GM19324 (cell line): Measurements from ENCODE around the gene ZNF574.
"Not testable (repeated sequence)": the region's sequence is repeated elsewhere in the genome, so short reads cannot be mapped to it uniquely, and the experiment has no call there.

Source experiments
- ATAC-seq: cut with Tn5 transposase; IDR thresholded peaks from one replicate; pipeline ENCODE4 v1.9.1; 2021; ENCODE audit warnings: mild to moderate bottlenecking, moderate library complexity; ENCODE audit not compliant: unreplicated experiment, low FRiP score

Gene ZNF574, protein sequence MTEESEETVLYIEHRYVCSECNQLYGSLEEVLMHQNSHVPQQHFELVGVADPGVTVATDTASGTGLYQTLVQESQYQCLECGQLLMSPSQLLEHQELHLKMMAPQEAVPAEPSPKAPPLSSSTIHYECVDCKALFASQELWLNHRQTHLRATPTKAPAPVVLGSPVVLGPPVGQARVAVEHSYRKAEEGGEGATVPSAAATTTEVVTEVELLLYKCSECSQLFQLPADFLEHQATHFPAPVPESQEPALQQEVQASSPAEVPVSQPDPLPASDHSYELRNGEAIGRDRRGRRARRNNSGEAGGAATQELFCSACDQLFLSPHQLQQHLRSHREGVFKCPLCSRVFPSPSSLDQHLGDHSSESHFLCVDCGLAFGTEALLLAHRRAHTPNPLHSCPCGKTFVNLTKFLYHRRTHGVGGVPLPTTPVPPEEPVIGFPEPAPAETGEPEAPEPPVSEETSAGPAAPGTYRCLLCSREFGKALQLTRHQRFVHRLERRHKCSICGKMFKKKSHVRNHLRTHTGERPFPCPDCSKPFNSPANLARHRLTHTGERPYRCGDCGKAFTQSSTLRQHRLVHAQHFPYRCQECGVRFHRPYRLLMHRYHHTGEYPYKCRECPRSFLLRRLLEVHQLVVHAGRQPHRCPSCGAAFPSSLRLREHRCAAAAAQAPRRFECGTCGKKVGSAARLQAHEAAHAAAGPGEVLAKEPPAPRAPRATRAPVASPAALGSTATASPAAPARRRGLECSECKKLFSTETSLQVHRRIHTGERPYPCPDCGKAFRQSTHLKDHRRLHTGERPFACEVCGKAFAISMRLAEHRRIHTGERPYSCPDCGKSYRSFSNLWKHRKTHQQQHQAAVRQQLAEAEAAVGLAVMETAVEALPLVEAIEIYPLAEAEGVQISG

DNA sequence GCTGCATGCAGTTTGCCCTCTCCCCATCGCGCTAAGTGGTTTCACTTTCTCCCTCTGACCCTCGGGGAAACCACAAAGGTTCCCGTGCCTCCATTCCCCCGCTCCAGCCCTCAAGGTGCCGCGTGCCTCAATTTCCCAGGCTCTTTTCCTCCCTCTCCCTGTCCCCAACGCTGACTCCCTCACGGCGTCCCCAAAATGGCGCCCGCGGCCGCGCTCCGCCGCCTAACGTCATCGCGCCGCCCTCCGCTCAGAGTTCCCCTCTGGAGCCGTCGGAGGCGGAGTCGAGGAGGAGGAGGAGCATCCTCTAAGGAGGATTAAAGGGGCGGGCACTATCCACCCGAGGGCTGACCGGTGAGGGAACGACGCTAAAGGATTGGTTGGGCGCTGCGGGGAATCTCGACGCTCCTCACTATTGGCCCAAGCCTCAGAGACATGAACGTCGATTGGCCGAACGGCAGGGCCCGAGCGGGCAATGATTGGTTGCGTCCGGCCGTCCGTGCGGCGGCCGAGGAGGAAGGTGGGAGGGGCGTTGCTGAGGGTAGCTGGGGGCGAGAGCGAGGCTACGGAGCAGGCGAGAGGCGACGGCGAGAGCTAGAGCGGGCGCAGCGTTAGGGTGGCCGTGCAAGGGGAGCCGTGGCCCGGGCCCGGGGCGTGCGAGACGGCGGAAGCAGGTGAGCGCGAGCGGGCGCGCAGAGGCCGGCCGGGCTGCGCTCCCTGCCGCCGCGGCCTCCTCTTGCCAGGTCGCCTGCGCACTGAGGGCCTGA lies at the start of gene ZNF574:
ZNF574 (plus strand) TSS at position 551 of the 764 bp plus-strand sequence. CDS start 2,441 bp downstream, outside the sequence.
- ATAC-seq, result peak; percentile 93

DNA sequence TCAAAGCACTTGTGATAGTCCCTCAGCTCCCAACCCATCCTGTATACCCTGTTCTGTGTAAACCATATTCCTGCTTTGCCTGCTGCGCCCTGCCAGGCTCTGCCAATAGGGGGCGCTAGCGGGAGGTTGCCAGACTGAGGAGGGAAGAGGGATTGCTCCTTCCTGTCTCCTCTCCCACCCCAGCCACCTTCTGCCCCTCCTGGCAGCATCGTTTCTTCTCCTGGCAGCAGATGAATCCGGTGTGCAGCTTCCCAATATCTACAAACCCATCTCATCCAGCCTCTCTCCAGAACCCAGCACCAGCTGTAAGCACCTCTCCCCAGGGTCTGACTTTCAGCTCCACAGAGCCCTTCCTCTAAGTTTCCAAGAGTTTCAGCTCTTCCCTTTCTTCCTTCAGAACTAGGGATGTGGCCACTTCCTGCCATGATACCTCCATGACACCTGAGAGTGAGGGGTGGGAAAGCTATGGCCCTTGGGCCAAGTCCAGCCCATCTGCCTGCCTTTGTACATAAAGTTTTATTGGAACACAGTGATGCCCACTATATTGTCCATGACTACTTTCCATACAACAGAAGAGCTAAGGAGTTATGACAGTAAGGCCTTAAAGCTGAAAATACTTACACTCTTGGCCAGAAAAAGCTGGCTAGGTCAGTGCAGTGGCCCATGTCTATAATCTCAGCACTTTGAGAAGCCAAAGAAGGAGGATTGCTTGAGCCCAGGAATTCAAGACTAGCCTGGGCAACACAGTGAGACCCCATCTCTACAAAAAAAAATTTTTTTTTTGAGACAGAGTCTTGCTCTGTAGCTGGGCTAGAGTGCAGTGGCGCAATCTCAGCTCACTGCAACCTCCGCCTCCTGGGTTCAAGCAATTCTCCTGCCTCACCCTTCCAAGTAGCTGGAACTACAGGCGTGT lies 47.4 kb upstream of the ZNF574 start:
- ATAC-seq, result no peak

DNA sequence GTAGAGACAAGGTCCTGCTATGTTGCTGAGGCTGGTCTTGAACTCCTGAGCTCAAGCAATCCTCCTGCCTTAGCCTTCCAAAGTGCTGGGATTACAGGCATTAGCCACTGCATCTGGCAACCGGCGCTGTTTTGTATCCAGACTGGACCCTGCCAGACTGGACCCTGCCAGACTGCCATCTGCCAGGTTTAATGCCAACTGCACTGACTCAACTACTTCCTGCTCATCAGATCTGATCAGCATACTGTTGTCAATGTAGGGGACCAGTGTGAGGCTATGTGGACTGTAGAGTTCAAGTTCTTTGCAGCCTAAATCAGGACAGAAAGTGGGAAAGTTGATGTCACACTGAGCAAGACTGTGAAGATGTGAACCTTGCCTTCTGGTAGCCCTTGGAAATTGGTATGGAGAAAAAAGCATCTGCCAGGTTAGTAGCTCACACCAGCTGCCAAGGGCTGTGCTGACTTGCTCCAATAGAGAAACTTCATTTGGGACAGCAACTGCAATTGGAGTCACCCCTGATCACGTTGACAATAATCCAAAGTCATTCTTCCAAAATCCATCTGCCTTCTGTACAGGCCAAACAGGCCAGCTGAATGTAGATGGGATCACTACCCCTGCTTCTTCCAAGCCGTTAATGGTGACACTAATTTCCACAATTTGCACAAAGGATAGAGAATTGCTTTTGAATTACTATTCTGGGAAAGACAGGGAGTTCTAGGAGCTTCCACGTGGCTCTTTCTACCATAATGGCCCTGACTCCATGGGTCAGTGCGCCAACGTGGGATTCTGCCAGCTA lies 45.1 kb upstream of the ZNF574 start:
- ATAC-seq, result no peak

DNA sequence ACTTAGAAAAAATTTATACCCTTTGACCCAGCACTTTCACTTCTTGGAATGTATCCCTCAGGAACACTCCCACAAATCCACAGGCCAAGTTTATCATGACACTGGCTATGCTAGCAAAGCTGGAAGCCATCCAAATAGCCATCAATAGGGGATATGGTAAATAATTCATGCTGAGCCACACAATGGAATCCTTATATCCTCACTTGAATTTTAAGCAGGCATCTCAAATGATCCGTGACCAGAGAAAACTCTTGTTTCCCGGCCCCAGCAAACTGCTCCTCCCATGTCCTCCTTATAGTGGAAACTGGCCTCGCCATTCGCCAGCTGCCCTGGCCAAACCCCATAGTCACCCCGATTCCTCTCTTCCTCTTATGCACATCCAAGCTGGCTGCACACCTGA lies 43.5 kb upstream of the ZNF574 start:
- no peak for ATAC-seq

DNA sequence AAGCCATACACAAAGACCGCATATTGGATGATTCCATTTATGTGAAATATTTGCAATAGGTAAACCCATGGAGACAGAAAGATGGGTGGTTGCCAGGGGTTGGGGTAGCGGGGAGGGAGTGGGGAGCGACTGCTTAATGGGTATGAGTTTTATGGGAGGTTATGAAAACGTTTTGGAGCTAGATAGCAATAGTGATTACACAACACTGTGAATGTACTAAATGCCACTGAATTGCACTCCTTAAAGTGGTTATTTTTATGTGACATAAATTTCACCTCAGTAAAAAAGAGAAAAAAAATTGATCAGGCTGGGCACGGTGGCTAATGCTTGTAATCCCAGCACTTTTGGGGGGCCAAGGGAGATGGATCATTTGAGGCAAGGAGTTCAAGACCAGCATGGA lies 42.6 kb upstream of the ZNF574 start:
- ATAC-seq, result no peak

DNA sequence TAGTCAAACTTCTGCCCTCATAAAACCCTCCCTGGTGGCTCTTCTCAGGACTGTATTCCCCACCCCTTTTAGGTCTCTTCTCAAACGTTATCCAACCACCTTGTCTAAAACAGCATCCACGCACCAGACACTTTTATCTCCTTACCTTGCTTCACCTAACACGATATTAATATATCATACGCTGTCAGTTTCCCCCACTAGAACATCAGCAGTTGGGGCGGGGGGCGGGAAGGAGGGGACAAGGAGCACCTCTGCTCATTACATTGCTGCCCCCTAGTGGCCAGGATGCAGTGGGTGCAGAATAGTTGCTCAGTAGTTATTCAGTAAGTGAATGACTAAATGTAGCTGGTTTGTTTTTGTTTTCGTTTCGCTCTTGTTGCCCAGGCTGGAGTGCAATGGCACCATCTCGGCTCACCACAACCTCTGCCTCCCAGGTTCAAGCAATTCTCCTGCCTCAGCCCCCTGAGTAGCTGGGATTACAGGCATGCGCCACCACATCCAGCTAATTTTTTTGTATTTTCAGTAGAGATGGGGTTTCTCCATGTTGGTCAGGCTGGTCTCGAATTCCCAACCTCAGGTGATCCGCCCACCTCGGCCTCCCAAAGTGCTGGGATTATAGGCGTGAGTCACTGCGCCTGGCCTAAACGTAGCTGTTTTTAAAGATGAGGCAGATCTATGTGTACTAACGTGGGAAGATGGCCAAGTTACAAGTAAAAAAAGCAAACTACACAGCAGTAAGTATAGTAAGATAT lies 41.1 kb upstream of the ZNF574 start:
- ATAC-seq, result not testable (repeated sequence)

DNA sequence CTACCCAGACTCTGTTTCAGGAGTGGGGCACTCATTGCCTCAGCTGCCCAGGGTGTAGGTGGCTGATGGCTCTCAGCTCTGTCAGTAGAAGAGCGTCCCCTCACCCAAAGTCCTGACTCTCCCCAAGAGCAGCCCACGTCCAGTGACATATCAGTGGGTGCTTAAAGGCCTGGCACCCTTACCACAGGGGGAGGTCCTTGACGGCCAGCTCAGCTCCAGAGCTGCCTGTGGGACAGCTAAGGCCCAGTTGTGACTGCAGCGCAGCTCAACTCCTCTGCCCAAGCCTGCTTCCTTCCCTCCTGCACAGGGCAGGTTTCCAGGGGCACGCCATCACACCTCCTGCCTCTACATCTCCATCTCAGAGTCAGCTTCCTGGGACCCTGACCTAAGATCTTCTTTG lies 38.3 kb upstream of the ZNF574 start:
- ATAC-seq, result no peak

DNA sequence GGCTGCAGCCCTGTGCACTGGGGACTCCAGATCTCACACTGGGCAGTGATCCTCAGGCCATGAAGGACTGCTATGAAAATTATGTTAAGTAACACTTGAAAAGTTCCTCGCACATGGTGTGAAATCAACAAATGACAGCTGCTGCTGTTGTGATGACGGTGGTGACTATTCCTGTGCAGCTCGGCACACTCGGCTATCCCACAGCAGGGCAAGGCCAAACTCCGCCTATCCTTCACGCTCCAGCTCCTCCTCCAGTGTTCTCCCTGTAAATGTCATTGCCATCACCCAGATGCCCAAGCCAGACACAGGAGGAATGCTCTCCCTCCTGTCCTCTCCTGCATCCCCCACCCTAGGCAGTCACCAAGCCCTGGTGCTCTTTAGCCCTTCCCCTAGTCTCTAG lies 37.3 kb upstream of the ZNF574 start:
- no peak for ATAC-seq

DNA sequence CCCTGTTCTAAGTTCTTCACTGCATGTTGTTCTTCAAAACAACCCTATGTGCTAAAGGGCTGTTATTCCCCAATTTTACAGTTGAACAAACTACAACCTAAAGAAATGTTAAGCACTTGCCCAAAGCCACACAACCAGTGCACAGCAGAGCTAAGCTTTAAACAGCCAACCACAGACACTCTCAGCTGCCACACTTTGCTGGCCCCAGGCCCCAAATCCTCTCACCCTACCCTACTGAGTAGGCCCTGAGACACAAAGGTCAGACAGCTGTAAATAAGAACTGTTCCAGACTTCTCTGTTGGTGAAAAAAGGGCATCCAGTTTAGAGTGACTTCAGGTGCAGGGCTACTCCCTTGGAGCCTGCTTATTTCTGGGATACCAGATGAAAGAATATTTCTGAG lies 35.9 kb upstream of the ZNF574 start:
- no peak for ATAC-seq

DNA sequence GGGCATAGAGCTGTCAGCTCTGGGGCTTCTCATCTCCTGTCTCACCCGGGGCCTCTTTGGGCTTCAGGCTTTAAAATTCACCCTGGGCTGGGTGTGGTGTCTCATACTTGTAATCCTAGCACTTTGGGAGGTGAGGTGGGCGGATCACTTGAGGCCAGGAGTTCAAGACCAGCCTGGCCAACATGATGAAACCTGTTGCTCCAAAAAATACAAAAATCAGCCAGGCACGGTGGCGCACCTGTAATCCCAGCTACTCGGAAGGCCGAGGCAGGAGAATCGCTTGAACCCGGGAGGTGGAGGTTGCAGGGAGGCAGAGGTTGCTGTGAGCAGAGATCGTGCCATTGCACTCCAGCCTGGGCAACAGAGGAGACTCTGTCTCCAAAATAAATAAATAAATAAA lies 35.5 kb upstream of the ZNF574 start:
- ATAC-seq, result not testable (repeated sequence)

DNA sequence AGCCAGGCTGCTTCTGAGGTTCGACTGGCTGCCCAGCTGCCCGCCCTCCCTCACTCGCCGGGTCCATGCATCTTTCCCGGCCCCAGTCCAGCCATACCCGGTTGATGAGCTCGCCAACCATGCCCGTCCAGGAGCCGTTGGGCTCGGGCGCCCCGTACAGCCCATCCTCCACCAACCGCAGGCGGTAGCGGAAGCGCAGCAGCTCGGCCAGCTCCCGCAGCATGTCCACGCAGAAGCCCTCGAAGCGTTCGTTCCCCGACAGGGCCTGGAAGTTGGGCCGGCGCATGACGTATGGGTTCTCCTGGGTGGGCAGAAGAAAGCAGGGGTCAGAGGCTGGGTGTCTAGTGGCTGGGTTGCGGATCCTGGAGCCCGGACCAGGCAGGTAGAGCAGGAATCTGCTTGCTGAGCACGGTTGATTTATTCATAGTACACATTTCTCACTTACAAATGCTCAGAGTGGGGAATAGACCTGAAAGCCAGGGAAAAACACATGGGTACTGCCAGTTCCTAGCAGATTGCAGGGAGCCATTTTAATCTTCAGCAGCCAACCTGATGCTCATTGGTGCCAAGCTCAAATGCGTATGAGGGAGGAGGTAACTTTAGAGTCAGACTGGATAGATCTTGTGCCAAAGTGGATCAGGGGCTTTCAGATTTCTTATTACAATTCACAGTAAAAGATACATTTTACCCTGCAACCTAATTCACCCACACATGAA lies 33.4 kb upstream of the ZNF574 start:
- no peak for ATAC-seq

DNA sequence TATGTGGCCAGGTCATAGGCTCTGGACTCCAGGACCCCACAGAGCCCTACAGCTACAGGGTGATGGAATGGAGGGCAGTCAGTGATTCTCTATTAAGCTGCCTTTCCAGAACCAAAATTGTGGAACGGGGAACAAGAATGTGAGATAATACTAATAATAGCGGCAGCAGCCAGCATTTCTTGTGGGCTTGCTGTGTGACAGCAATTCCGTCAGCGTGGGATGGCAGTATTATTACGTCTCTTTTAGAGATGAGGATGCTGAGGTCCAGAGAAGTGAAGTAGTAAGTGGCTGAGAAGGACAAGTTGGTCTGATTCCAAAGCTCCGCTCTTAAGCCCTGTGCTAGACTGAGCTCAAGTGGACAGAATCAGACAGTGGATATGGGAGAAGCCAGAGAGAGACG lies 30.4 kb upstream of the ZNF574 start:
- ATAC-seq, result no peak

DNA sequence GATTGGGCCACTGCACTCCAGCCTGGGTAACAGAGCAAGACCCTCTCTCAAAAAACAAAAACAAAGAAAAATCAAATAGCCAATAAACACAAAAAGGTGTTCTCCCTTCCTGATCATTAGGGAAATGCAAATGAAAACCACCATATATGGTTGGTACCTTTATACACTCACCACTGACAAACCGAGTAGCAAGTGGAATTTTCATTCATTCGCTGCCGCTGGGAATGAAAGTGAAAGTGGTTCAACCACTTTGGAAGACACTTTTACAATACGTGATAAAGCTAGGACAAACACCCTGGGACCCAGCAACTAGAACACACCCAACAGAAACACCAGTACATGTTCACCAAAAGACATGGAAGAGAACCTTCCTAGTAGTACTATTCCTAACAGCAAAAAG lies 27.0 kb upstream of the ZNF574 start:
- no peak for ATAC-seq

DNA sequence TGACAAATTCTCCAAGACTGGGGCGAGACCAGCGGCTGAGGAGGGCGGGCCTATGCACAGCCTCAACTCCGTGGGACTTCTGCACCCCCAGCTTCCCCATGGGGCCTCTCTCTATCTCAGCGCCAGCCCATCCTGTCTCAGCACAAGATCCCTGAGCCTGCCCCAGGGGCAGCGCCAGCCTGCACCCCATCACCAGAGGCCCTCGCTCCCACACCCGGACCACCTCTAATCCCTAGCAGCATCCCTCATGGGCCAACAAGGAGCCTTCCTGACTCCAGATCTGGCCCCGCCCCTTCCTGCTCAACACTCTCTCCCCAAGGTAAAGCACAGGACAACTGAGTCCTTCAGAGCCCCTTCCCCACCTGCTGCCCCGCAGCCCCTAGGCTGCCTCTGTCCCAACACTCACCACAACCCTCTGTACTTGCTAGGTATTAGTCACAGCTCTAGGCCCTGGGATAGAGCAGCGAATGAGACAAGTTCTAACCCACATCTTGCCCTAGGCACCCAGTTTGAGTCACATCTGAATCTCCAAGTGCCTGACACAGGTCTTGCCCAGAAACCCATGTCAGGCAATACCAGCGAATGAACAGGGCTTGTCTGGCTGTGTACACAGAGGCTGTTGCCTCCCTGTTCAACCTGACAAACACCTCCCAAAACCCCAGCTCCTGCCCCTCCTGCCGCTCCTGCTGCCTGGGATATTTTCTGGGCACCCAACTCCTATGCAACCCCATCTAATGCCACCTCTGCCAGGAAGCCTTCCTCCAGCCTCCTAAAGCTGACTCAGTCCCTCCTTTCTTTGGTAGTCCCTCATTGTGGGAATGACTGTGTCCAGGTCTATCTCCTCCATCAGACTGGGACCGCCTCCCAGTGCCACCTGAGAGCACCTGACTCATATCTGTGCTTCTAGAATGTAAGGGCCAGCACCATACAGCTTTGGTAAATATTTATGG lies 24.5 kb upstream of the ZNF574 start:
- ATAC-seq, result no peak

DNA sequence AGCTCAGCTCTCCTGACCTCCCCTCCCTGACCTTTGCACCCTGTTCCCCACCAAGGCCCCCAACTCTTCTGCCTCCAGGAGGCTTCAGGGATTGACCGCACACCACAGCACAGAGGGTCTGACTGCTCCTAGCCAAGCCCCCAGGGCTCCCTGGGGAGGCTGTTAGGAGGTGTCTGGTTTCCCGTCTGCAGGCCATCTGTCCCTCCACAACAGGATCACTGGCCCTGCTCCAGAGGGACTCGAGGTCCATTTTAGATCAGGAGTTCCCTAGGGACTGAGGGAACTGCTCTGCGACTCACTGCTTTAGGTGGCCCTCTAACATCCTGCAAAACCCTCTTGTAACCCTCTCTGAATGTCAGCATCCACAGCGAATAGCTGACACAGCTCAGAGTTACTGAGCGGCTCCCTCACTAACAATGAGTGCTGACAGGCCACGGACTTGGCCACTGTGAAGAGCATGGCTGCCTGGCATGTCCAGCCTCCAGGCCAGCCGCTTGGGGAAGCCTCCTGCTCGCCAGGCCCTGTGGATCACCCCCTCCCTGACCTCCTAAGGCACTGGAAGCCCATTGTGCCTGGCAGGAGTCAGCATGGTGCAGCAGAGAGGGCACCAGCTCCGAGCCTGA lies 23.6 kb upstream of the ZNF574 start:
- ATAC-seq, result no peak
